Tibial nerve (tissue), 3 donors: ENCODE results near the gene HERC3.

Experiments
- POLR2A ChIP-seq, 2 donors: fragments of 450-650 bp; IDR thresholded peaks; one replicate each; pipeline ENCODE4 v1.6.1; 2017; ENCODE audit warnings: antibody characterized with exemption in 2 of 2, mild to moderate bottlenecking in 2 of 2, moderate library complexity in 2 of 2
- TF ChIP-seq, protein P1 (sequence below), 5 experiments: fragments of 200-600 bp in 3 of 5; fragments of 450-650 bp in 2 of 5; sonication (generic) in 3 of 5; IDR thresholded peaks; one replicate each; pipeline ENCODE4 v1.5.1; 2016 to 2019; ENCODE audit warnings: antibody characterized with exemption in 5 of 5, mild to moderate bottlenecking in 3 of 5, moderate library complexity in 2 of 5

DNA sequence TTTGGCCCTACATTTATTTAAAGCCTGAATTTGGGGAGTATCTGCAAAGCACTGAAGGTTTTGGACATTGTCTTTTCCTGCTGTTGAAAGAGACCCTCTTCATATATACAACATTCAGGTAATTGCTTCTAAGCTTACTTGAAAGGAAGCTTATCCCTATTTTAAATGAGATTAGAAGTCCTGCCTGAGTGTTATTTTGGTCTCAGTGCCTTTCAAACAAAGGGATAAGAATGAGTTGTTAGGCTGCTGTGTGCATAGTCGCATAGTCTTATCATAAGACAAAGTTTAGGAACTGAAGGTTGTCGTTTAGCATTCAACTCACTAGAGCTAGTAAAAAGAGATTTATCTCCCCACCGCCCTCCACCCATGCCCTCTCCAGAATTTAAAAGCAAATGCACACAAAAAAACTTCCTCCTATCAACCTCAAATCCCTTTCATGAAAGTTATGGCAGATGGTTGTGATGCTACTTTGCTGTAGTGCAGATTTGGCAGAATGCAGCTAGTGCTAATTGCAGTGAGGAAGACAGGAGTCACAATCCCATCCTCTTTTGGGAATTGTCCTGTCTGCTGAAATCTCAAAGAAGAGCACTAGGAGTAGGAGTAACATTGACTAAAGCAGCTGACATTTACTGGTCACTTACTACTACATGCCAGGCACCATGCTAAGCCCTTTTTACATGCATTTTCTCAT, 5.8 kb downstream of the HERC3 start:
- no peak for TF ChIP-seq POLR2A (IDR thresholded peaks at IDR 0.05)
- TF ChIP-seq, protein P1, sequence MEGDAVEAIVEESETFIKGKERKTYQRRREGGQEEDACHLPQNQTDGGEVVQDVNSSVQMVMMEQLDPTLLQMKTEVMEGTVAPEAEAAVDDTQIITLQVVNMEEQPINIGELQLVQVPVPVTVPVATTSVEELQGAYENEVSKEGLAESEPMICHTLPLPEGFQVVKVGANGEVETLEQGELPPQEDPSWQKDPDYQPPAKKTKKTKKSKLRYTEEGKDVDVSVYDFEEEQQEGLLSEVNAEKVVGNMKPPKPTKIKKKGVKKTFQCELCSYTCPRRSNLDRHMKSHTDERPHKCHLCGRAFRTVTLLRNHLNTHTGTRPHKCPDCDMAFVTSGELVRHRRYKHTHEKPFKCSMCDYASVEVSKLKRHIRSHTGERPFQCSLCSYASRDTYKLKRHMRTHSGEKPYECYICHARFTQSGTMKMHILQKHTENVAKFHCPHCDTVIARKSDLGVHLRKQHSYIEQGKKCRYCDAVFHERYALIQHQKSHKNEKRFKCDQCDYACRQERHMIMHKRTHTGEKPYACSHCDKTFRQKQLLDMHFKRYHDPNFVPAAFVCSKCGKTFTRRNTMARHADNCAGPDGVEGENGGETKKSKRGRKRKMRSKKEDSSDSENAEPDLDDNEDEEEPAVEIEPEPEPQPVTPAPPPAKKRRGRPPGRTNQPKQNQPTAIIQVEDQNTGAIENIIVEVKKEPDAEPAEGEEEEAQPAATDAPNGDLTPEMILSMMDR (IDR thresholded peaks at IDR 0.05), result no peak
